Measurements from ENCODE around the gene SLC10A1.

GRCh38 chr14:69818758-69819191, 21.7 kb upstream of the SLC10A1 start:
- TF ChIP-seq SIN3A (IDR thresholded peaks at IDR 0.05; ENCODE audit: borderline replicate concordance, insufficient read depth, low read length): no peak
- TF ChIP-seq TAF1 (IDR thresholded peaks at IDR 0.05; ENCODE audit: borderline replicate concordance, insufficient read depth, low read length): no peak
